Fibroblast of mammary gland (primary cell): ENCODE data around the gene ACACB.
"Not testable (repeated sequence)": the region's sequence is repeated elsewhere in the genome, so short reads cannot be mapped to it uniquely, and the experiment has no call there.

Source experiments
- DNase-seq: peaks from one replicate; pipeline ENCODE4 v3.0.0-alpha.2; 2010; ENCODE audit warnings: low read depth
- H3K4me3 ChIP-seq: 2 replicates; pipeline ENCODE4 v1.5.1; 2011; ENCODE audit warnings: low read depth, mild to moderate bottlenecking, low read length, moderate library complexity; ENCODE audit not compliant: control insufficient read depth
- TF ChIP-seq, protein P1 (sequence below): conservative IDR thresholded peaks from 2 replicates; pipeline ENCODE4 v1.5.1; 2011; ENCODE audit warnings: low read depth, low read length, inconsistent platforms; ENCODE audit not compliant: control insufficient read depth, insufficient read depth

The ACACB gene

DNA sequence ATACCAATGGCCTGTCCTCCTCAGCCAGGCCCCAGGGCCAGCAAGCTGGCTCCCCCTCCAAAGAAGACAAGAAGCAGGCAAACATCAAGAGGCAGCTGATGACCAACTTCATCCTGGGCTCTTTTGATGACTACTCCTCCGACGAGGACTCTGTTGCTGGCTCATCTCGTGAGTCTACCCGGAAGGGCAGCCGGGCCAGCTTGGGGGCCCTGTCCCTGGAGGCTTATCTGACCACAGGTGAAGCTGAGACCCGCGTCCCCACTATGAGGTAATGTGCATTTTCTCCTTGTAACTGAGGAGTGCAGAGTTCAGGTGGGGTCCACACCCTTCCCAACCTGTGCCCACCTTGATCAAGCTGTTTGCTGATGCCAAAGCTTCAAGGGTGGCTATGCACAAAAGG lies 23.4 kb downstream of the ACACB start:
- TF ChIP-seq, protein P1, sequence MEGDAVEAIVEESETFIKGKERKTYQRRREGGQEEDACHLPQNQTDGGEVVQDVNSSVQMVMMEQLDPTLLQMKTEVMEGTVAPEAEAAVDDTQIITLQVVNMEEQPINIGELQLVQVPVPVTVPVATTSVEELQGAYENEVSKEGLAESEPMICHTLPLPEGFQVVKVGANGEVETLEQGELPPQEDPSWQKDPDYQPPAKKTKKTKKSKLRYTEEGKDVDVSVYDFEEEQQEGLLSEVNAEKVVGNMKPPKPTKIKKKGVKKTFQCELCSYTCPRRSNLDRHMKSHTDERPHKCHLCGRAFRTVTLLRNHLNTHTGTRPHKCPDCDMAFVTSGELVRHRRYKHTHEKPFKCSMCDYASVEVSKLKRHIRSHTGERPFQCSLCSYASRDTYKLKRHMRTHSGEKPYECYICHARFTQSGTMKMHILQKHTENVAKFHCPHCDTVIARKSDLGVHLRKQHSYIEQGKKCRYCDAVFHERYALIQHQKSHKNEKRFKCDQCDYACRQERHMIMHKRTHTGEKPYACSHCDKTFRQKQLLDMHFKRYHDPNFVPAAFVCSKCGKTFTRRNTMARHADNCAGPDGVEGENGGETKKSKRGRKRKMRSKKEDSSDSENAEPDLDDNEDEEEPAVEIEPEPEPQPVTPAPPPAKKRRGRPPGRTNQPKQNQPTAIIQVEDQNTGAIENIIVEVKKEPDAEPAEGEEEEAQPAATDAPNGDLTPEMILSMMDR: no peak
- DNase-seq: no peak
- no peak overlapping the region for H3K4me3 ChIP-seq

DNA sequence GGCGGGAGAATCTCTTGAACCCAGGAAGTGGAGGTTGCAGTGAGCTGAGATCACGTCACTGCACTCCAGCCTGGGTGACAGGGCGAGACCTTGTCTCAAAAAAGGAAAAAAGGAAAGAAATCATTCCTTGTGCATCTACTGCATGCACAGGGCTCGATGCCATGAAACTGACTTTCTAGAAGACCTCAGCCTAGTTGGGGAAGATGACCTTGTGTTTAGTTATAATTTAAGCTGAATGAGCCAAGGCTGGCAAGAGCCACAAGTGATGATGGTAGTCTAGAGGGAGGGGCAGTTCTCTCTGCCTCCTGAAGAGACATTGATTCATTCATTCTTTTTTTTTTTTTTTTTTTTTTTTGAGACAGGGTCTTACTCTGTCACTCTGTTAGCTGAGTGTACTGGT lies 24.2 kb downstream of the ACACB start:
- no peak overlapping the region for H3K4me3 ChIP-seq
- TF ChIP-seq, protein P1: no peak
- DNase-seq: no peak

DNA sequence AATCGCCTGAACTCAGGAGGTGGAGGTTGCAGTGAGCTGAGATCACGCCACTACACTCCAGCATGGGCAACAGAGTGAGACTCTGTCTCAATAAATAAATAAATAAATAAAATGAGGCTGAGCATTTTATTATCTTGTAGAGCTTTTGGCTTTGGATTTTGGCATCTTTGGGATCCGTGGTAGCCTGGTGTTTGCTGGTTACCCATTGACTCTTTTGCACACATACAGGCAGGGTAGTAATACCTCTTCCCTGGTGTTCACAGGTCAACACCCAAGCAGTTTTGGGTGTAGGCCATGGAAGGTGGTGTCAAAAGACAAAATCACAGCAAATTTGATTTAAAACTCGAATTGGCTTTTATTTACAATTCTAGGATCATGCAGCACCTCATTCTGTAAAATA lies 27.8 kb downstream of the ACACB start:
- TF ChIP-seq, protein P1: no peak
- H3K4me3 ChIP-seq: no peak overlapping the region
- no peak for DNase-seq

DNA sequence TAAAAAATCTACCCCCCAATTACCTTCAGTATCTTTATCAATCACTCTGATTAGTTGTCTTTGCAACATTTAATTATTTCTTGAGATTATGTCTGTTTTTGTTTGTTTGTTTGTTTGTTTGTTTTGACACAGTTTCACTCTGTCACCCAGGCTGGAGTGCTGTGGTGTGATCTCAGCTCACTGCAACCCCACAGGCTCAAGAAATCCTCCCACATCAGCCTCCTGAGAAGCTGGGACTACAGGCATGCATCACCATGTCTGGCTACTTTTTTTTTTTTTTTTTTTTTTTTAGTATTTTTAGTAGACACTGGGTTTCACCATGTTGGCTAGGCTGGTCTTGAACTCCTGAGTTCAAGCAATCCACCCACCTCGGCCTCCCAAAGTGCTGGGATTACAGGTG lies 30.7 kb downstream of the ACACB start:
- not testable (repeated sequence) for DNase-seq, H3K4me3 ChIP-seq

DNA sequence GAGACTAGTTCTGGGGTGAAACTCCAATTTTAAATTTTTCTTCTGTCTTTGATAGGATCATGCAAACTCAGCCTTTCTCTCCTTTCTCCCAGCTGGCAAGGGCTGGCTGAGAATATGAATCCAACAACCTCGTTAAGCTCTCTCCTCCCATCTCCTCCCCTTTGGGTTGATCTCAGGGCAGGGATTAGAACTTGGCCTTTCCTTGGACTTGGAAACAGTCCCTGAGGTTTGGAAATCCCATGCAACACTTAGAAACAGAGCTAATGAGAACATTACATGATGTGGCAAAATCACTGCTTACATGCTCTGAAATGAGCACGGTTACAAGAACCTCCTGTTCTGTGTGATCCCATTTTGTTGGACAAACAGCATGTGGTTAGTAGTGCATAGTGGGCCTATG lies 31.6 kb downstream of the ACACB start:
- no peak overlapping the region for H3K4me3 ChIP-seq
- peak; percentile 81 for DNase-seq
- TF ChIP-seq, protein P1: no peak

DNA sequence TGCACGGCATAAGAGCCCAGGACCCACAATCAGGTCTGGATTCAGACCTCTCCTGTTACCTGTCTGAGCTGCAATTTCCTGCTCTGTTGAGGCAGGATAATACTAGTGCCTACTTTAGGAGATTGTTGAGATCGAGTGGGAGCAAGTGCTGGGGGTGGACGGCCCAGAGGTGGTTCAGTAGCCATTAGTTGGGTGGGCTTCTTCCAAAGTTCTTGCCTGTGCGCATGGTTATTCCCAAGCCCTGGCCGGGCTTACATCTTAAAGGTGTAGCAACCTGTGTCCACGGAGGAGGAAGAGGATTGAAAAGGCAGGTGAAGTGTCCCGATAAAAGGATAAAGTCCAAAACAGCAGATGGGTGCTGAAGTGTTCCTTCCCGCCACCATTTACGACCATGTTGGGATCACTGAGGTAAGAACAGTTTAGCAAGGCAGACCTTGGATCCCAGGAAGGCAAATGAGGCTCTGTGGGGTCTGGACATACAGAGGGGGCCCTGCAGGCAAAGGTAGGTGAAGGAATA lies 33.8 kb downstream of the ACACB start:
- DNase-seq: no peak
- TF ChIP-seq, protein P1: no peak
- no peak overlapping the region for H3K4me3 ChIP-seq

DNA sequence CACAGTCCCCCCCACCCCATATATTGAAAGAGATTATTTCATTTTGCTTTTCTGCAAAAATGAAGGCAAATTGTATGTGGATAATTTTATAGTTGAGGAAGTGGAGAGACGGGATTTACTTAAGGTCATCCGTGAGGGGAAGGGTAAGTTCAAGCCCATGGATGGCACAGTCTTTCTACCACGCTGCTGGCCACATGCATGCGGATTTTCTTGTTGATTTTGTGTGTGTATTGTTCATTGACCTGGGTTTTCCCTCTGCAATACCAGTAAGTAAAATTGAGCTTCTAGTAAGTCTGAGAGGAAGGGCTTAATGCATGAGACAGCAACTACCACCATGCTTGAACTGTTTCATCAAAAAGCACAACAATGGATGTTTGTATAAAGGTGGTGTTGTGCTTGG lies 35.1 kb downstream of the ACACB start:
- TF ChIP-seq, protein P1: no peak
- no peak for DNase-seq
- H3K4me3 ChIP-seq: no peak overlapping the region
